Hepatocyte (in vitro differentiated cells): ENCODE measurements around the gene SNX32.

Experiments
- CTCF ChIP-seq: fragments of 200-600 bp; sonication (generic); IDR thresholded peaks from 2 replicates; pipeline ENCODE4 v1.5.1; 2016; ENCODE audit warnings: antibody characterized with exemption, mild to moderate bottlenecking; ENCODE audit not compliant: poor library complexity
- EZH2 ChIP-seq: fragments of 200-600 bp; sonication (generic); IDR thresholded peaks from 2 replicates; pipeline ENCODE4 v1.6.1; 2016; ENCODE audit warnings: antibody characterized with exemption, mild to moderate bottlenecking, borderline replicate concordance
- EZH2phosphoT487 ChIP-seq: fragments of 200-600 bp; sonication (generic); IDR thresholded peaks from one replicate; pipeline ENCODE4 v1.6.1; 2018; ENCODE audit warnings: antibody characterized with exemption, mild to moderate bottlenecking, low read depth, moderate library complexity; ENCODE audit not compliant: unreplicated experiment, severe bottlenecking

DNA sequence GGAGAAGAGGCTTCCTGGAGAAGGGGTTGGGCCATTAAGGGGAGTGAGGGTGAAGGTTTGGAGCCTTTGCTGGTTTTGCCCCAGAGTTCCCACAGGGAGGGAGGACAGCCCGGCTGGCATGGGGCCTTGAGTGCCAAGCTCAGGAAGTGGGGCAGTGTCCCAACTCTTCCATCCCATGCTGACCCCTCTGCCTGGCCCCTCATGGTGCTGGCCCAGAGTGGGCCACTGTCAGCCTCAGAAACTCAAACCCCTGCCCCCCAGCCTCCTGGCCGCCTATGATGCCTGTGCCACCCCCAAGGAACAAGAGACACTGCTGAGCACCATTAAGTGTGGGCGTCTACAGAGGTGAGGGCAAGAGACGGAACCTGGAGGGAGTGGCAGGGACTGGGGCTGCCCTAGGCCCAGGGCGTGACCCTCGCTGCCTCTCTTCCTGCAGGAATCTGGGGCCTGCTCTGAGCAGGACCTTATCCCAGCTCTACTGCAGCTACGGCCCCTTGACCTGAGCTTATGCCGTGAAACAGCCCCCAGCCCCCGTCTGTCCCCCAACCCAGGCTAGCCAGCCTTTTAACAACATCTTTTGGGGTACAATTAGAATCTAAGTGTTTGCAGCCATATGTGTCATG lies 31.9 kb downstream of the SNX32 start:
- TF ChIP-seq CTCF (no peak), EZH2 (no peak), EZH2phosphoT487 (no peak)
